HG03108 (cell line): ENCODE data around the gene NOTCH1.
A peak's percentile ranks its signal among the peaks of the same experiment; 100 is the strongest.
"Not testable (repeated sequence)": the region's sequence is repeated elsewhere in the genome, so short reads cannot be mapped to it uniquely, and the experiment has no call there.

Experiments used
- ATAC-seq: cut with Tn5 transposase; IDR thresholded peaks from one replicate; pipeline ENCODE4 v1.9.1; 2021; ENCODE audit warnings: moderate library complexity; ENCODE audit not compliant: unreplicated experiment

NOTCH1 gene

DNA sequence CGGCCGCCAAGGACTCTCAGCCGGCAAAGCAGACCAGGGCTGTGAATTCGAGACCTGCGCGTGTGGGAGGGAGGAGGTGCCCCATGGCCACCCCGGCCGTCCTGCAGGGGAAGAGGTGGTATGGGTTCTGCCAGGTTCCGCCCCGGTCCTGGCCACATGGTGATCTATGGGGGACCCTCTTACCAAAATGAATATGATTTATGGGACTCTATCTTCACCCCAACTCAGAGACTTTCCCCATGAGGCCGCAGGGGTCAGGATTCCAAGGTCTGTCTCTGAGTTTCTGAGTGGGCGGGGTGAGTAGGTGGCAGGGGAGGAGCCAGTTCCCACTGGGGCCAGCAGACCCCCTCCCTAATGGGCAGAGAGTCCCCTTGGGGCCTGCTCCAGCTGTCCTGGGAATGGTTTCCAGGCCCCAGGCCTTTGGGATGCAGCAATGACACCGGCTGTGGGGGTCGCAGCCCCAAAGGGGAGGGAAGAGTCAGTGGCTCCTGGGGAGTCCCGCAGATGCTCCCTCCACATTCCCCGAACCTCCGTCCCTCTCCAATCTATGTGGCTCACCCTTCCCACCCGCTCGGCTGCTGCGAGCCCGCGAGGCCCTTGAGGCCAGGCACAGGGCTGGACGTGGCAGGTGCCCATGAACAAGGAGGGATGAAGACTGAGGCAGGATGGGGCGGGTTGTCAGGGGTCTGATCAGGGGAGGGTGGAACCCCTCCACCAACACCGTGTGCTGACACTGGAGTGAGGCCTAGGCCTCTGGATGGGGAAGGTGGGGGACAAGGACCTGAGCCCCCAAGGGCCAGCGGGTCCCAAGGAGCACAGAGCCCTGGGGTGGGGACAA, 20.1 kb upstream of the NOTCH1 start:
- ATAC-seq: no peak

DNA sequence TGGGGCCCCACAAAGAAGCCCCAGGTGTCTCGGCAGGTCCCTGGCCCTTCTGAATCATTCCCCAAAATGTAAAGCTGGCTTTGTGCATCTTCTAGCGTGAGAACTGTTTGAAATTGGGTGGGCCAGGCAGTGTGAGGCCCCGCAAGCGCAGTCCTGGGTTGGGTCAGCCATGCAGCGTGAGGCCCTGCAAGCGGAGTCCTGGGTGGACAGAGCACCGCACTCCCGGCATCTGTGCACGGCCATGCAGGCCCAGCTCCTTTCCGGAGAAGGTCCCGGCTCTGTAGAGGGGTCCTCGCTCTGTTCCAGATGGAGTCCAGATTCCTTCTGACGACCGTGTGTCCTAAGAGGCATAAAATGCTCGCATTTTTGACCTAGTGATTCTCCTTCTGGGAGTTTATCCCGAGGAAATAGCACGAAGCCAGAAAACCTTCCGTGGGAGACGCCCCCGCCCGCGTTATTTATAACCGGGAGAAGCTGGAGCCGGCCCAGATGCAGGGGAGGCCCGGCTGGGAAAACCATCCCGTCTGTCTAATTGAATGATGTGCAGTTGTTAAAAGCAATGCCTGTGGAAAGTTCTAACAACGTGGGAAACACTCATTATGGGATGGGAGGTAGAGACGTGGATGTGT, 19.4 kb upstream of the NOTCH1 start:
- ATAC-seq: no peak

GRCh38 chr9:136564379-136564988, 18.6 kb upstream of the NOTCH1 start:
- ATAC-seq: peak; percentile 74

- no peak for ATAC-seq
These were observed 17.9 kb upstream of the NOTCH1 start for GRCh38 chr9:136563646-136564325.

DNA sequence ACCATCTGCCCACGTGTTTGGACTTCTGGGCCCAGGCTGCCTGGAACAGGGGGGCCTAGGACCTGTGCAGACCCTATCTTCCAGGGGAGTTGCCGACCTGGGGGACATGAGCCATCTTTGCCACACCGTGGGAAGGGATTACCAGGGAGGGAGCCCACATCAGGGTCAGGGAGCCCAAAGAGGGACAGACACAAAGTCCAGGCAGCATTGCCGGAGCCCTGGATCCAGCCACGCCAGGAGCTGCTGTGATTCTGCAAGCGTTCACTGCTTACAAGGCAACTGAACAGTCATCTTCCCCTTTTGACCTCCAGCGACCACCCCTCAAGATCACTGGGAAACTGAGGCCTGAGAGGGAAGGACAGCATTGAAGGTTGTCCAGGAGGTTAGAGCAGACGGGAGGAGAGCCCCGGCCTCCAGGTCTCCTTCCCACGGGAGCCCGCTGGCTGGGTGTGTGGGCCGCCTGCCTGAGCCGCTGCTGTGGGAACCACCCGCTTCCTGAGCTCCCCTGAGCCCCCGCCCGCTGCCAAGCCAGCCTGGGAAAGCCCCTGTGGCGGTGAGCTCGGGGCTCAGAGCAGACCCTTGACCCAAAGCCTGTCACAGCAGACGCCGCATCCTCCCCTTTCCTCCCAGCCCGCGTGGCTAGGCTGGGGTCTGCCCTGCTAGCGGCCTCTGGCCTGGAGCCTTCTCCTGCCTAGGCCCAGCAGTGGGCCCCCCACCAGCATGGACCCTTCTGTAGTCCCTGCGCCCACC, 17.1 kb upstream of the NOTCH1 start:
- no peak for ATAC-seq

DNA sequence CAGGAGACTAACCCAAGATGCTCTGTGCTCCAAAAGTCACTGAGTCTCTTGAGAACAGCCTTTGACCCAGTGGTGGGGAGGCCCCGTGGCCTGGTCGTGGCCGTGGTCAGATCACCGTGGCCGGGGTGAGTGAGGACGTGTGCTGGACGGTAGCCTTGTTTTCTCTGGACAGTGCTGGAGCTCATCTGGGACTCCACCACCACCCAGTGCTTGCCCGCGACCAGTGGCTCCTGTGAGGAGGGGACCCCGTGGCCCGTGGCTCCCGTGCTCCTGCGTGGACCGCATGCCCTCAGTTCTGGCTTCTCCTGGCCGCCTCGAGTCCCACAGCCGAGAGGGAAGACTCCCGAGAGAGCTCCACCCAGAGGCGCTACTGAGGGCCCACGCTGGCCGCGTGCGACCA, 15.9 kb upstream of the NOTCH1 start:
- no peak for ATAC-seq

DNA sequence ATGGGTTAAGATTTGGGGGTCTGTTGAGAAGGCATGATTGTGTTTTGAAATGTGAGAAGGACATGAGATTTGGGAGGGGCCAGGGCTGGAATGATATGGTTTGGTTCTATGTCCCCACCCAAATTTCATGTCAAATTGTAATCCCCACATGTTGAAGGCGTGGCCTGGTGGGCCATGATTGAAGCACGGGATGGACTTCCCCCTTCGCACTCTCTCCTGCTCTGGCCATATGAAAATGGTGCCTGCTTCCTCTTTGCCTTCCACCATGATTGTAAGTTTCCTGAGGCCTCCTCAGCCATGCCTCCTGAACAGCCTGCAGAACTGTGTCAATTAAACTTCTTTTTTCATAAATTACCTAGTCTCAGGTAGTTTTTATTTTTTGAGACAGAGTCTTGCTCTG, 14.7 kb upstream of the NOTCH1 start:
- ATAC-seq: no peak

- ATAC-seq: not testable (repeated sequence)
These were observed 13.5 kb upstream of the NOTCH1 start for GRCh38 chr9:136559371-136559770.

DNA sequence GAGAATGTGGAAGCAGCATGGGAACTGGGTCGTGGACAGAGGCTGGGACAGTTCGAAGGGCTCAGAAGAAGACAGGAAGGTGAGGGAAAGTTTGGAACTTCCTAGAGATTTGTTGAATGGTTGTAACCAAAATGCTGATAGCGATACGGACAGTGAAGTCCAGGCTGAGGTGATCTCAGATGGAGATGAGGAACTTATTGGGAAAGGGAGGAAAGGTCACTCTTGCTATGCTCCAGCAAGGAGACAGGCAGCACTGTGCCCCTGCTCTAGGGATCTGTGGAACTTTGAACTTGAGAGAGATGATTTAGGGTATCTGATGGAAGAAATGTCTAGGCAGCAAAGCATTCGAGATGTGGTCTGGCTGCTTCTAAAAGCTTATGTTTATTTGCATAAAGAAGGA, 13.0 kb upstream of the NOTCH1 start:
- ATAC-seq: not testable (repeated sequence)

DNA sequence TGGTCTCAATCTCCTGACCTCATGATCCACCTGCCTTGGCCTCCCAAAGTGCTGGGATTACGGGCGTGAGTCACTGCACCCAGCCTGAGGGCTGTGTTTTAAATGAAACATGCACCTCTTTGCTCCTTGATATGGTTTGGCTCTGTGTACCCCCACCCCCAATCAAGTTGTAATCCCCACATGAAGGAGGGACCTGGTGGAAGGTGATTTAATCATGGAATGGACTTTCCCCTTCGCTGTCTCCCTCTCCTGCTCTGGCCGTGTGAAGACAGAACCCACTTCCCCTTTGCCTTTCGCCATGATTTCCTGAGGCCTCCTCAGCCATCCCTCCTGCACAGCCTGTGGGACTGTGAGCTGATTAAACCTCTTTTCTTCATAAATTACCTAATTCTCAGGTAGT, 12.5 kb upstream of the NOTCH1 start:
- ATAC-seq: no peak

DNA sequence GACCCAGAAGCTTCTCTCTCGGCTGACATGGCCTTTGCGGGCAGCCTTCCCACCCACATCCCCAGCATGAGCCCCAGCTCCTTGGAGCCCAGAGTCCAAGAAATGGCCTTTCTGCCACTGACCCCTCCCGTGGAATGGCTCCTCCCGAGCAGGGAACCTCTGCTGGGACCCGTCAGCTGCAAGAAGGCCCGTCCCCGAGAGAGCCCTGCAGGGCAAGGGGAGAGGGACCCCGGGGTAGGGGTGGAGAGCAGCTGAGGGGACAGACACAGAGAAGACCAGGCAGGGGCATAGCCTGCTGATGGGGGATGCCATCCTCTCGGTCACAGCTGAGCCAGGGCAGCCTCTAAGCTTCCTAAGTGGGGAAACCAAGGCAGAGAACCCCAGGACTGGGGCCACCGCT, 11.2 kb upstream of the NOTCH1 start:
- no peak for ATAC-seq

GRCh38 chr9:136556166-136556565, 10.3 kb upstream of the NOTCH1 start:
- ATAC-seq: no peak

- ATAC-seq: no peak
These were observed 9.0 kb upstream of the NOTCH1 start for GRCh38 chr9:136554870-136555269.

- no peak for ATAC-seq
These were observed 7.7 kb upstream of the NOTCH1 start for GRCh38 chr9:136553581-136553980.

DNA sequence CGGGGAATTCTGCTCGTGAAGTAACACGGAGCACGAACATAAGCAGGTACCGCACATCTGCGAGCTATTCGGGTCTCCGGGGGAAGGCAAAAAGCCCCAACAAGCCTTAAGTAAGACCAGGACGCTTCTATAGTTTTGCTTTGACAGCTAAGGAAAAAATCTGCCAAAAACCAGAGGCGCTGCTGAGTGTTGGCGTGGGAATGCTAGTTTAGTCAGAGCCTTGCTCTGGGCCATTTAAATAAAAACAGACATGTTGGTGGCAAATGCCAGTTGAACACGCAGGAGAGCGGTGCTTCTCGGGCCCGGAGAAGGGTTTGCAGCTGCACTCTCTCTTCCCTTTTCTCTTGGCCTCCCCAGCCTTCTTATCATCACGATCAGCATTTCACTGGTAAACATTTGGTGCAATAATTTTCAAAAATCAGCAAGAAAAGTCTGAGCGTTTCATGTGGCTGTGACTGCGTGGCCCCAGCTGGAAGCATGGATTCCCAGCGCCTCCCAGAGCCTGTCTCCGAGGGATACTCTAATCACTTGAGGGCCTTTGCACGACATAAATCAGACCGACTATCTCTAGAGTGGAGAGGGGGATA, 6.4 kb upstream of the NOTCH1 start:
- no peak for ATAC-seq

DNA sequence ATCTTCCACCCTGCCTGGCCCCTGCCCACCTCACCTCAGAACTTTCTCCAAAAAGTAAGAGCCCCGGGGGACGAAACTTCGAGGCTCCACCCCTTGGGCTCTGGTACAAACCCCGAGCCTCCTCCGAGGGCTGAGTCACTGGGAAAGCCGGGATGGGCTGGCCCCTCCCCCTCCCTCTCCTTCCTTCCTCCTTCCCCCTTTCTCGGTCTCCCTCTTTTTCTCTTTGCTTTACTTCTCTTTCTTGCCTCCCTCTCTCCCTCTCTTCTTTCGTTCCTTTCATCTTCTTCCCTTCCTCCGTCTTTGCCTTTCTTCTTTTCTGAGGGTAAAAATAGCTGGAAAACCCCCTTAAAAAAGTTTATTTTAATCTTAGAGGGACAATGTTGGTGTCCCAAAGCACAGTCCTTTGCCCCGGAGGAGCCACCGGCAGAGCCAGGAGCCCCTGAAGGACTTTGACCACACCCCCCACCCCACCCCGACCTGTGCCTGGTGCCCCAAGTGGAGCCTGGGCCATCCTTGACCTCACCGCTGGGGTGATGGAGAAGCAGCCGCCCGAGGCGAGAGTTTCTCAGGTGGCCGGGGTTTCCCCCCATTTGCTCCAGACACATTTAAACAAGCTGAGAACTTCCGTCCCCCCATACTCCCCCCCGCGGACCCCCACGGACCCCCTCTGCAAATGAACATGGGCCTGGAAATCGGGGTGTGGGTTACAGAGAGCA, 5.7 kb upstream of the NOTCH1 start:
- ATAC-seq: no peak

GRCh38 chr9:136550439-136551289, 4.8 kb upstream of the NOTCH1 start:
- no peak for ATAC-seq

DNA sequence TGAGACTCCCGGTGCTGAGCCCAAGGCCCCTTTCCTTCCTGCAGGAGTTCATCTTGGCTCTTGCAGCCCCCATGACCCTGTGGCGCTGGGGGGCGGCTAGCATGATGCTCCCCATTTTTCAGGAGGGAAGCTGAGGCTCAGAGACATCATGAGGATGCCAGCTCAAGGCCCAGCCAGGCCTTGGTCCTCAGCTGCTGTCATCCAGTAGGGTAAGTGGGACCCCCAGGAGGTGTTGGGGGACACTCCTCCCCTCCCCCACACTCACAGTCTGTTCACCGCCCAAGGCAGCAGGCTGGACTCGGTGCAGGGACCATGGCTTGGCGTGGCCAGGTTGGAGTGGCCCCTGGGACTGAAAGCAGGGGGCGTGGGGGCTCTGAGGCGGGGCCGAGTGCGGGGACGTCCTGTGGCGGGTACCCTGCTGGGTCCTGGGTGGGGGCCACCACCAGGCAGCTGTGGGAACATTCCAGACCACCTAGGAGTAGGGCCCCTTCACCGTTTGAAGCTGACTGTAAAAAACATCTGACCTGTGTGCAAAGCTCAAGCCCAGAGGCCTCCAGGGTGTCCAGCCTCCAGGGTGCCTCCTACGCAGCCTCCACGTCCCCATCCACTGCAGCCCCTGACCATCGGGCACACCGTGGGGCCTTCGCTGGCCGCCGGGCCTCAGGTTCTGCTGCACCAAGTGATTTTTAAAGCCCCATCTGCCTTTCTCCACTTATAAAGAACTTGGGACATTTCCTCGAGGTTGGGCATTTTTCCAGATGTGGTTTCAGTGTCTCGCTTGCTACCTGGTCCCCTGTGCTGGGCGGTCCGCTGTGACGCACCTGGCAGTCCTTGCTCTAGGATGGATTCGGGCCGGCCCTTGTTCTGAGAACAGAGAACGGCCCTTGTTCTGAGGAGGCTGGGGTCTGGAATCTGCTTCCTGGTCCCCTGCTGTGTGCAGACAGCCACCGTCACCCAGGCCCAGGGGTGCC, 3.4 kb upstream of the NOTCH1 start:
- no peak for ATAC-seq
